ENCODE measurements around the gene PPP2CA.
"Not testable (repeated sequence)": the region's sequence is repeated elsewhere in the genome, so short reads cannot be mapped to it uniquely, and the experiment has no call there.

Gene PPP2CA

GRCh38 chr5:134263801-134264200 is 37.9 kb upstream of the PPP2CA start:
- TF ChIP-seq CTCF (IDR thresholded peaks at IDR 0.05; ENCODE audit: low read depth, low read length, missing control alignments) = no peak
- in situ Hi-C loops (cut with HindIII; ENCODE audit: low sequenced_read_pairs) = no loop called here
- DNase-seq (ENCODE audit: low read depth) = no peak
- H3K4me3 ChIP-seq (ENCODE audit: low read depth, low read length) = no peak overlapping the region

GRCh38 chr5:134262629-134263028 is 36.8 kb upstream of the PPP2CA start:
- DNase-seq (ENCODE audit: low read depth); in situ Hi-C loops (cut with HindIII; ENCODE audit: low sequenced_read_pairs); H3K4me3 ChIP-seq (ENCODE audit: low read depth, low read length): not testable (repeated sequence)

- no peak for DNase-seq (ENCODE audit: low read depth)
- in situ Hi-C loops (cut with HindIII; ENCODE audit: low sequenced_read_pairs) = no loop called here
- H3K4me3 ChIP-seq (ENCODE audit: low read depth, low read length) = no peak overlapping the region
- no peak for TF ChIP-seq CTCF (IDR thresholded peaks at IDR 0.05; ENCODE audit: low read depth, low read length, missing control alignments)
These were observed 33.0 kb upstream of the PPP2CA start for GRCh38 chr5:134258896-134259295.

- no peak for TF ChIP-seq CTCF (IDR thresholded peaks at IDR 0.05; ENCODE audit: low read depth, low read length, missing control alignments)
- H3K4me3 ChIP-seq (ENCODE audit: low read depth, low read length) = no peak overlapping the region
- no peak for DNase-seq (ENCODE audit: low read depth)
- in situ Hi-C loops (cut with HindIII; ENCODE audit: low sequenced_read_pairs) = no loop called here
These were observed 31.3 kb upstream of the PPP2CA start for GRCh38 chr5:134257176-134257575.

- no peak for TF ChIP-seq CTCF (IDR thresholded peaks at IDR 0.05; ENCODE audit: low read depth, low read length, missing control alignments)
- in situ Hi-C loops (cut with HindIII; ENCODE audit: low sequenced_read_pairs) = no loop called here
- H3K4me3 ChIP-seq (ENCODE audit: low read depth, low read length) = no peak overlapping the region
- no peak for DNase-seq (ENCODE audit: low read depth)
These were observed 29.7 kb upstream of the PPP2CA start for GRCh38 chr5:134255418-134256150.

- H3K4me3 ChIP-seq (ENCODE audit: low read depth, low read length); in situ Hi-C loops (cut with HindIII; ENCODE audit: low sequenced_read_pairs); DNase-seq (ENCODE audit: low read depth): not testable (repeated sequence)
These were observed 27.7 kb upstream of the PPP2CA start for GRCh38 chr5:134253368-134254153.

- TF ChIP-seq CTCF (IDR thresholded peaks at IDR 0.05; ENCODE audit: low read depth, low read length, missing control alignments) = no peak
- in situ Hi-C loops (cut with HindIII; ENCODE audit: low sequenced_read_pairs) = no loop called here
- H3K4me3 ChIP-seq (ENCODE audit: low read depth, low read length) = no peak overlapping the region
- no peak for DNase-seq (ENCODE audit: low read depth)
These were observed 26.8 kb upstream of the PPP2CA start for GRCh38 chr5:134252671-134253070.
